ENCODE measurements around the gene AP1B1. TPM values are rescaled to one million over a fixed set of nuclear protein-coding genes. Genes with fewer than 3 reads are reported as not detected.
"Not testable (repeated sequence)": the region's sequence is repeated elsewhere in the genome, so short reads cannot be mapped to it uniquely, and the experiment has no call there.

Gene AP1B1
- polyA plus RNA-seq, 3 donors, result 40.9 to 47.3 (median 43.3) TPM

DNA sequence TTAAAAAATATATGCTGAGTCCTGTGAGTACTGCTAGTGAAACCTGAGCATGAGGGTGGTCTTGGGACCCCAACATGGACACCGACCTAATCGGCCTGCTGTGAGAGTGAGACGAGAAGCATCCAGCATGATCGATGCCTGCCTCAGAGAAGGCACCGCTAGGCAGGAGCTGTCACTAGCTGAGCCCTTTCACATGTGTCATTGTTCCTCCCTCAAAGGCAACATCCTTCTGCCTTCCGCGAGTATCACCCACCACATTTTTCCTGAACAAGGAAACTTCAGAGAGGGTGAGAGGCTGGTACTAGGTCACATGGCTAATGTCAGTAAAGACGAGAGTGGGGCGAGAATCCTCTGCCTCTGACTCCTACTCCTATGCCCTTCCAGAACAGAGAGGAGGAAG, 35.6 kb downstream of the AP1B1 start:
- no peak for DNase-seq (ENCODE audit: low read depth in 3 of 3, low spot score in 2 of 3)

- DNase-seq (ENCODE audit: low read depth in 3 of 3, low spot score in 2 of 3), result no peak
Observed at GRCh38 chr22:29351891-29352290, 36.5 kb downstream of the AP1B1 start.

- no peak for DNase-seq (ENCODE audit: low read depth in 3 of 3, low spot score in 2 of 3)
Observed at GRCh38 chr22:29351042-29351441, 37.3 kb downstream of the AP1B1 start.

DNA sequence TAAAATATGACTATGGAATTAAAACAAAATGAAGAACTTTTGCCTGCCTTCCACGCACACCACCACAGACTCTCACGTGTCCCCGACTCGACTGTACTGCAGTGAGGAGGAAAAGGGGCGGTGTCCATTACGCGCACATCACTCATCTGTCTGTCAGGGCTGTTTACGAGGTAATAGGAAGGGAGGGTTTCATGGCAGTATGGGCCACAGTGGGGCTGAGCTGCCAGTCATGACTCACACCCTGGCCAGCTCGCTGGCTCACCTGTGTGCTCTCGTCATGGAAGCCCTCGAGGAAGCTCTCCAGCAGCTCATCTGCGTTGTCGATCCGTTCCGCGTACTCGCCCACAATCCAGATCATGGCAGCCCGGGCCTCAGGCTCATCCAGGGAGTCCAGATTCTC, 39.4 kb downstream of the AP1B1 start:
- no peak for DNase-seq (ENCODE audit: low read depth in 3 of 3, low spot score in 2 of 3)

DNA sequence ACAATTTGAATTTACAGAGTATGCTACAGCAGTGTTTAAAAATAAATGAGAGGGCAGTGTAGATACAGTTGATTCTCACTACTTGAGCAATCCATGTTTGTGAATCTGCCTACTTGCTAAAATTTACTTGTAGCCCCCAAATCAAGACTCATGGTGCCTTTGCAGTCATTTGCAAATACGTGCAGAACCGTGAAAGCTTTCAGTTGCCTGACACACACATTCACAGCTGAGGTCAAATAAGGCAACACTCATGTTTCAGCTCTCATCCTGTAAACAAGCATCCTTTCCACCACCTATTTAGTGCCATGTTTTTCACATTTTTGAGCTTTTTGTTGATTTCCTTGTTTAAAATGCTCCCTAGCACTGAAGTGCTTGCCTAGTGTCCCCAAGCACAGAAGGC, 40.3 kb downstream of the AP1B1 start:
- DNase-seq (ENCODE audit: low read depth in 3 of 3, low spot score in 2 of 3), result no peak

DNA sequence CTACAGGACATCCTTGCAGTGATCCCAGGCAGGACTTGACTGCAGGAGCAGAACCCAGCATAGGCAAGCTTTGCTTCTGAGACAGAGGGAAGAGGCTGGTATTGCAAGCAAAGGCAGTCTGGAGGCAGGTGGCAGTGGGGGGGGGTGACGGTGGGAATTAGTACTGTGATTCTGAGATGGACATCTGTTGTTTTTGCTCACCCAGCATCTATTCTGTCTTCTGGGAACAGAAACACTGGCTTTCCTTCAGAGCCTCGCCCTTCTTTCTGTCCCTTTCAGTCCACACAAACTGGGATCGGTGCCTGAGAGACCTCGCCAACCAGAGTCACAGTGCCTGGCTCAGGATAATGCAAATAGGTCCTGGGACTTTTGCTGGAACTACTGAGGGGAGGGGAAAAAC, 41.7 kb downstream of the AP1B1 start:
- DNase-seq (ENCODE audit: low read depth in 3 of 3, low spot score in 2 of 3), result no peak

- no peak for DNase-seq (ENCODE audit: low read depth in 3 of 3, low spot score in 2 of 3)
Observed at GRCh38 chr22:29345932-29346331, 42.4 kb downstream of the AP1B1 start.

DNA sequence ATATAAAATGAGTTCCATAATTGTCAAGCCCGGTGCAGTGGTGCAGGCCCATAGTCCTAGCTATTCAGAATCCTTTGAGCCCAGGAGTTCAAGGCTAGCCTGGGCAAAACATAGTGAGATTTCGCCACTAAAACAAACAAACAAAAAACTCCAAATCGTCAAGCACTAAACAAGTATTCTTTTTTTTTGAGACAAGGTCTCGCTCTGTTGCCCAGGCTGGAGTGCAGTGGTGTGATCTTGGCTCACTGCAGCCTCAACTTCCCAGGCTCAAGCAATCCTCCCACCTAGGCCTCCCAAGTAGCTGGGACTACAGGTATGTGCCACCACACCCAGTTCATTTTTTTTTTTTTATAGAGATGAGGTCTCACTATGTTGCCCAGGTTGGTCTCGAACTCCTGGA, 43.5 kb downstream of the AP1B1 start:
- DNase-seq (ENCODE audit: low read depth in 3 of 3, low spot score in 2 of 3), result not testable (repeated sequence)

DNA sequence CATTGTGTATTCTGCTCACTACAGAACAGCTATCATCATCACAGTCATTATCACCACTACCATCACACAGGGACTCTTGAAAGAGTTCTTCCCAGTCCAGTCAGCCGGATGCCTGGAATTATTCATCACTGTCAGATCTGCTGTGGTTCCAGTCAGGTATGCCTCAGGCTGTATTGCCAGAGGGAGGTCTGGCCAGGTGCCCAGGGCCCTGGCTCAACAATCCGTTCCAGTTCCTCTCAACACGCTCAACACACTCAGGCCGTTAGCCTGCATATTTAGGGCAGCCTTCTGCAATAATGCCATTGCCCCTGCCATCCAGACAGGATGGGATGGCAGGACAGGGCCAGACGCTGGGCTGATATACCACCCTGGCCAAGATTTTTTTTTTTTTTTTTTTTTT, 44.2 kb downstream of the AP1B1 start:
- DNase-seq (ENCODE audit: low read depth in 3 of 3, low spot score in 2 of 3), result no peak

- no peak for DNase-seq (ENCODE audit: low read depth in 3 of 3, low spot score in 2 of 3)
Observed at GRCh38 chr22:29343313-29343805, 45.0 kb downstream of the AP1B1 start.

DNA sequence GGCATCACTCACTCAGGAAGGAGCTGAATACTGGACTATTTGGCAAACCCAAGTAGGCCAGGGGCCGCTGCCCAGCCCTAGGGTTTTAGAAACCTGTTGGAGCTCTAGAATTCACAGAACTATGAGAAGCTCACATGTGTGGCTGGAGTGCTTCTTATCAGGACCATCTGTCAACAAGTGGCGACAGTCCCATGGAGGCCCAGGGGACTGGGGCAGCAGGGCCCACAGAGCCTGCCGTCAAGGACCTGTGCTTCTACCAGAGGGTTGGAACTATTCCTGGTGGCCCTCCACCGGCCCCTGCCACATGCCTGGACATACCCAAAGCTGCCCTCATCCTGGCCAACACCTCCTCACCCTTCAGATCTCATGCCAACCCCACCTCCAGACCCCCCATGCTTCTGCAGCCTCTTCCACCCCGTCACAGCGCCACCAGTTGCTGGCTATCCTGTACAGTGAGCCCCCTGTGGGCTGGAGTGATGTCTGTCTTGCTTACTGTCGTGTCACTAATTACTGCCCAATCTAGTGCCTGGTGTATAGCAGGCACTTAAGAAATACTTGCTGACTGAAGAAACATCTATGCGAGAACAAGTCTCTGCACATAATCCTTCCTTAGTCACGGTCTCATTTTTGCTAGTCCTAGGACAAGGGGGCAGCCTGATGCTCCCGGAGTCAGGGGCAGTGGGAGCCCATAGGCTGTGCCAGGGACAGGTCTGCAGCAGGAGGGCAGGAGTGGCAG, 45.6 kb downstream of the AP1B1 start:
- DNase-seq (ENCODE audit: low read depth in 3 of 3, low spot score in 2 of 3), result no peak

DNA sequence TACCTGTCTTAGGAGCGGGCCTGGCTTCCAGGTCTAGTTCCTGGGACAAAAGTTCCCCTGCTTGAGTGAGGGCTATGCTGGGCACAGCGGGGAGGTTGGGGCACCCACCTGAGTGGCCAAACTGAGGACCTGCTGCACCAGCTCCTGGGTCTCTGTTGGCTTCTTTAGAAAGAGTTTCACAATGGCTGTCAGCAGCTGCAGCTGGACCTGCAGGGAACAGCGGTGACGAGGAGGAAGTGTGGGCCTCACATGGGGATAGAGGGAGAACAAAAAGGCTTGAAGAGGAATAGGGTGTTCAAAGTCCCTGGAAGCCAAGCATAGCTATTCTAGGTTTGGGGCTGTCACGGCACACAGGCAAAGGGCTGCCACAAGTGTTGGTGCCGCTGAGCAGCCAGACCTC, 46.2 kb downstream of the AP1B1 start:
- DNase-seq (ENCODE audit: low read depth in 3 of 3, low spot score in 2 of 3), result no peak

DNA sequence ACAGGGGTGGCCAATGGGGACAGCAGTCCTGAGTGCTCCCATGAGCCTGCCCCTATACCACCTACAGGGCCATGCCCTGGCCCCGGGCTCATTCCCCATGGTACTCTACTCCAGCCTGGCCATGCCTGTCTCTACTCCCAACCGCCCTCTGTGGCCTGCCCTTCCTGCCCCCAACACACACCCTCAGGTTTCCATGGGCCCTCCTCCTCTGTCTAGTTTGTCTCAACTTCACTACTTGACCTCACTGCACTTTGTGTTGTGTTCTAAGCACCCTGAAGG, 46.6 kb downstream of the AP1B1 start:
- no peak for DNase-seq (ENCODE audit: low read depth in 3 of 3, low spot score in 2 of 3)

DNA sequence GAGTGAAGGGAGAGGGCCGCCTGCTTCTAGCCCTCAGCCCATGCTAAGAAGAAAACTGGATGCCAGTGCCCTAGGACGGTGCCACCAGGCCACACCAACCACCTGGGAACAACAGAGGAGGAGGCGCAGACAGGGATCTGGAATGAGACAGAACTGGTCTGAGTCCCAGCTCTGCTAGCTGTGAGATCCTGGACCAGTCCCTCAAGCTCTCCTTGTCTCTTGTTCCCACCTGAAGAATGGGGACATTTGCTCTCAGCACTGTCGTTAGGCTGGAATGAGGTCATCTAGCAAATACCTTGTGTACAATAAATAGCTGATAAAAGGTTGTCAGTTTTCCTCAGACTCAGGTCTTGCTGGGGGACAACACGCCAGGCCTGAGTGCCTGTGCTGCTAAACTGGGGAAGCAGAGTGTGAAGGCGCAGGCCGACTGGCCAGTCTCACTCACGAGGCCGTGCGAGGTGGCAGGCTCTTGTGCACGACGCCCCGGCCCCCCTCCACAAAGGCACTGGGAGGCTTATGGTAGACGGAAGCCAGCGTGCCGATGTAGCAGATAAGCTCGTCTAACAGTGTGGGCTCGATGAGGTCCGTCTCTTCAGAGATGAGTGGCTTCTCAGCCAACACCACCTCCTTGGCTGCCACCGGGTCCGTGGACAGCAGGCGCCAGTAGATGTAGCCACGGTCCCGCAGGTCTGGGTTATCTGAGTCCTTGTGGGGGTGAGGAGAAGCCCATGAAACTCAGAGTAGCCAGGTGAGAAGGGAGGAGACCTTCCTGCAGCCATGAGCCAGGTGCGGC, 47.1 kb downstream of the AP1B1 start:
- no peak for DNase-seq (ENCODE audit: low read depth in 3 of 3, low spot score in 2 of 3)

GRCh38 chr22:29340566-29340965, 47.8 kb downstream of the AP1B1 start:
- no peak for DNase-seq (ENCODE audit: low read depth in 3 of 3, low spot score in 2 of 3)

- no peak for DNase-seq (ENCODE audit: low read depth in 3 of 3, low spot score in 2 of 3)
Observed at GRCh38 chr22:29339381-29340235, 48.8 kb downstream of the AP1B1 start.

GRCh38 chr22:29338398-29338797, 50.0 kb downstream of the AP1B1 start:
- DNase-seq (ENCODE audit: low read depth in 3 of 3, low spot score in 2 of 3), result no peak

- no peak for DNase-seq (ENCODE audit: low read depth in 3 of 3, low spot score in 2 of 3)
Observed at GRCh38 chr22:29337631-29338284, 50.6 kb downstream of the AP1B1 start.

DNA sequence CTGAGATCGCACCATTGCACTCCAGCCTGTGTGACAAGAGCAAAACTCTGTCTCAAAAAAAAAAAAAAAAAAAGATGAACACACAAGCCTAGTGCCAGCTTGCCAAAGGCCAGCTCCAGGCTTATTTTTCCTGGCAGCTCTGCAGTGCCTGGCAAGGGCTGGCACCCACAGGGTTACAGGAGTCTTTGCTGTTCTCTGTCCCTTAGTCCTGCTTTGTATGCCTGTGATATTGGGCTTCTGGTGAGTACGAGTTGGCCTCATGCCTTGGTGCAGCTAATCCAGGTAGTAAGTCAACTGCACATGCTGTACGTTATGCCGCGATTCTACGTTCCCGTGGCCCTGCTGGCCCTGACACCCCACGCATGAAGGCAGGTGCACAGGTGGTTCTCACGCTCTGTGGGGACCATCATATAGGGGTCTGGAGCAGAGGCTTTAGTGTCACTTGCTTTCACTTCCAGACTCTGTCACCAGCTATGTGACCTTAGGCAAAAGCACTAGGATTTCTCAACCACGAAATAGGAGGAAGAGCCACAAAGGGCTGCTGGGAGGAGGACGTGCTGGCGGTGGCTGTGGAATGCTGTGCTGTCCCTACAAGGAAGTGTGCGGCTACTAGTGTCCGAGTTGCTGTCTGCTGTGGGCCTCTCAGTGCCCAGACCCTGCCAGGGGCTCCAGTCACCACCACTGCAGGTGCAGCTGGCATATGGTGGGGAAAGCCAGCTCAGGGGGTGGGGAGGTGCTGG, 51.4 kb downstream of the AP1B1 start:
- no peak for DNase-seq (ENCODE audit: low read depth in 3 of 3, low spot score in 2 of 3)

- no peak for DNase-seq (ENCODE audit: low read depth in 3 of 3, low spot score in 2 of 3)
Observed at GRCh38 chr22:29335656-29336055, 52.7 kb downstream of the AP1B1 start.

All from right renal cortex interstitium (tissue), 3 donors.